HepG2 (cell line): ENCODE measurements around the gene RAB29. TPM values are rescaled to one million over a fixed set of nuclear protein-coding genes. Genes with fewer than 3 reads are reported as not detected.

ENCODE experiments used
- ATAC-seq: fragments of 200-7000 bp; cut with Tn5 transposase; 3 replicates; pipeline ENCODE4 v1.9.1; 2020; ENCODE audit warnings: mild to moderate bottlenecking, moderate library complexity
- BruUV-seq: library from RNA; stranded (reverse); fragments of 400-500 nt; replicated peaks from 2 replicates; lab custom pipeline; 2021; lab: Mats Ljungman, UMichigan
- CTCF ChIA-PET: fragments of 300-600 bp; formaldehyde crosslinking; extraction: SDS; loops from one replicate; lab custom pipeline; 2021; ENCODE audit warnings: low total read pairs, inconsistent platforms, low intra/inter-chr PET ratio; lab: Yijun Ruan, JAX
- POLR2A ChIA-PET: fragments of 350-600 bp; sonication (Branson Sonifier 250); formaldehyde crosslinking; loops from one replicate; lab custom pipeline; 2020; ENCODE audit warnings: antibody characterized with exemption, inconsistent platforms; lab: Yijun Ruan, JAX
- DNase-seq: peaks from one replicate; pipeline ENCODE4 v3.0.0-alpha.2; 2015; ENCODE audit warnings: low spot score
- FAIRE-seq: peaks from 3 replicates; lab custom pipeline; 2011; peaks lifted over from hg19 to GRCh38; lab: Jason Lieb, UNC
- H2AFZ ChIP-seq: one replicate; pipeline ENCODE4 v1.6.1; 2011; ENCODE audit warnings: low read length, inconsistent platforms
- H3K27ac ChIP-seq: fragments of 300-600 bp; 3 replicates; pipeline ENCODE4 v1.8.0; 2011; ENCODE audit warnings: mixed run types, mild to moderate bottlenecking, mixed read lengths, low read length, inconsistent platforms; ENCODE audit not compliant: insufficient read depth; ENCODE audit errors: extremely low read length
- H3K27me3 ChIP-seq, 2 experiments: fragments of 200-600 bp in 1 of 2; 2 replicates in 1 of 2; 3 replicates in 1 of 2; pipeline versions ENCODE4 v1.6.0 to v1.8.0; 2011; ENCODE audit warnings: low read length in 2 of 2, mild to moderate bottlenecking in 2 of 2, moderate library complexity in 2 of 2, inconsistent platforms in 1 of 2; ENCODE audit not compliant: insufficient read depth in 2 of 2, control insufficient read depth in 1 of 2
- H3K36me3 ChIP-seq, 2 experiments: fragments of 200-600 bp in 1 of 2; replicated peaks in 1 of 2; 2 replicates in 1 of 2; 3 replicates in 1 of 2; pipeline versions ENCODE4 v1.5.1 to v1.8.0; 2011; ENCODE audit warnings: low read length in 2 of 2, inconsistent platforms in 1 of 2; ENCODE audit not compliant: insufficient read depth in 2 of 2, control insufficient read depth in 1 of 2
- H3K4me1 ChIP-seq: 2 replicates; pipeline ENCODE4 v1.5.1; 2012; ENCODE audit warnings: low read length, inconsistent platforms; ENCODE audit not compliant: insufficient read depth
- H3K4me2 ChIP-seq: 2 replicates; pipeline ENCODE4 v1.6.0; 2011; ENCODE audit warnings: low read depth, low read length, inconsistent platforms
- H3K4me3 ChIP-seq, 3 experiments: fragments of 200-600 bp in 1 of 3; sonication (generic), shearing (Covaris generic) in 1 of 3; replicated peaks in 1 of 3; 2 replicates each; pipeline ENCODE4 v1.5.1; 2011 to 2016; ENCODE audit warnings: low read length in 3 of 3, inconsistent platforms in 2 of 3, low read depth in 2 of 3, mild to moderate bottlenecking in 2 of 3, control low read depth in 1 of 3, mixed read lengths in 1 of 3; ENCODE audit not compliant: insufficient read depth in 1 of 3
- H3K79me2 ChIP-seq: one replicate; pipeline ENCODE4 v1.6.1; 2011; ENCODE audit warnings: low read length, inconsistent platforms; ENCODE audit not compliant: insufficient read depth
- H3K9ac ChIP-seq: 2 replicates; pipeline ENCODE4 v1.6.0; 2011; ENCODE audit warnings: mild to moderate bottlenecking, low read depth, low read length, inconsistent platforms; ENCODE audit not compliant: insufficient read depth
- H3K9me3 ChIP-seq: 2 replicates; pipeline ENCODE4 v1.5.1; 2012; ENCODE audit warnings: mild to moderate bottlenecking, low read length
- H4K20me1 ChIP-seq: 2 replicates; pipeline ENCODE4 v1.6.0; 2011; ENCODE audit warnings: inconsistent platforms, mild to moderate bottlenecking, low read length, moderate library complexity; ENCODE audit not compliant: insufficient read depth
- TMF1 ChIP-seq: sonication (generic); formaldehyde crosslinking; IDR thresholded peaks from 2 replicates; pipeline ENCODE4 v1.8.1; 2022; ENCODE audit warnings: low read depth, missing genetic modification reagents
- ZNF44 ChIP-seq: sonication (generic); formaldehyde crosslinking; IDR thresholded peaks from 2 replicates; pipeline ENCODE4 v1.5.1; 2020; ENCODE audit warnings: mild to moderate bottlenecking, missing genetic modification reagents
- WGBS: methylation state at CpG from one replicate; pipeline ENCODE4 v1.1.6; 2017; ENCODE audit warnings: low lambda C conversion rate; 5-methylcytosine and 5-hydroxymethylcytosine counted together
- in situ Hi-C: cut with HindIII; loops from 2 replicates; pipeline ENCODE4 v1.10.0; 2017; ENCODE audit warnings: low pct_unique_long_range_greater_than_20kb; ENCODE audit not compliant: extremely low pct_ligation_motif_present
- intact Hi-C: fragments of 100-400 bp; cut with micrococcal nuclease; formaldehyde crosslinking; loops from one replicate; pipeline ENCODE4 v1.10.0; 2022; ENCODE audit not compliant: unreplicated experiment
- polyA plus RNA-seq, 8 experiments: library from polyadenylated mRNA; depleted of rRNA in 3 of 8; stranded (reverse) in 7 of 8; unstranded in 1 of 8; fragments of >200 nt; fragmentation: Illumina TruSeq in 4 of 8; extraction: Trizol in 4 of 8; gene quantifications; 2 replicates each; pipeline versions ENCODE4 v1.2.1 to v1.2.3, GENCODE V29; 2011 to 2016; ENCODE audit warnings: low read depth in 4 of 8, missing spikeins in 1 of 8, mixed read lengths in 1 of 8; ENCODE audit not compliant: insufficient read depth in 1 of 8
- total RNA-seq, 5 experiments: library from RNA; depleted of rRNA; stranded (reverse); fragments of >200 nt; fragmentation: Illumina TruSeq; extraction: Trizol; gene quantifications; 2 replicates each; pipeline ENCODE4 v1.2.3, GENCODE V29; 2016; ENCODE audit warnings: low read depth in 1 of 5
- TF ChIP-seq, protein P1 (sequence below): sonication (generic); formaldehyde crosslinking; conservative IDR thresholded peaks from 2 replicates; pipeline ENCODE4 v1.4.0; 2020; ENCODE audit warnings: mild to moderate bottlenecking, missing genetic modification reagents, moderate library complexity
- TF ChIP-seq, protein P2 (sequence below): sonication (generic); formaldehyde crosslinking; IDR thresholded peaks from 2 replicates; pipeline ENCODE4 v1.5.0; 2020; ENCODE audit warnings: mild to moderate bottlenecking, missing genetic modification reagents, borderline replicate concordance
- TF ChIP-seq, protein P3 (sequence below): fragments of 450-650 bp; IDR thresholded peaks from 2 replicates; pipeline ENCODE4 v1.6.1; 2017

Gene RAB29
- total and polyA plus RNA-seq, 2 of the 13 experiments (the other 11 are each of a cell fraction or from before 2014, with no cell fraction given), result 8.7 to 10.1 TPM

DNA sequence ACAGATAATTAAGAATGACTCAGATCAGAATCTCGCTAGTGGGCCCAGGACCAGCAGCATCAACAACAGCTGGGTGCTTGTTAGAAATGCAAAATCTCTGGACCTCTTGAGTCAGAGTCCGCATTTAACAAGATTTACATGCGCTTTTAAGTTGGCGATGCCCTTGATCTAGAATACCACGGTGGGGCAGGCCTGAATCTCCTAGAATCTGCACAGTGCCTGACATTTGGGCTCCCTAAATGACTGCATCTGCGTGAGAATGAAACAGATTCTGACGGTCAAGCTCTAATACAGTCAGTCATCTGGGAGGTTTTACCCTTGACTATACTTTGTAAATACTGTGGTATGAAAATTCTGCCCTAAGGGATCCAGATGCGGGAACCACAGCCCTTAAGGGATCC, 17.2 kb upstream of the RAB29 start:
- no peak overlapping the region for H2AFZ ChIP-seq
- POLR2A ChIA-PET, result no interaction called here
- 77% methylated on average over 6 of the region's 8 CpGs for WGBS

More for the DNA sequence above, 17.2 kb upstream of the RAB29 start:
- Histone ChIP-seq H3K27ac (no peak overlapping the region), H4K20me1 (no peaks in the 10 kb centered on the region), H3K27me3 (no peaks in the 10 kb centered on the region; a peak in 1 of 5 replicates), H3K4me2 (no peak overlapping the region), H3K36me3 (no peaks in the 10 kb centered on the region), H3K79me2 (no peaks in the 10 kb centered on the region), H3K9me3 (no peaks in the 10 kb centered on the region), H3K4me1 (no peaks in the 10 kb centered on the region), H3K4me3 (no peak overlapping the region), H3K9ac (no peak overlapping the region)
- in situ Hi-C loops, result loop anchor here (5.0 to 10.0 kb wide), 2 partner anchors 120 to 312 kb away; no protein-coding TSS in a partner anchor
- no peak for FAIRE-seq
- ATAC-seq, result no peak
- CTCF ChIA-PET, result interaction anchor here (1.6 to 4.3 kb wide), 3 partner anchors 115 to 185 kb away, joined by 5 to 37 read pairs (median 19); no protein-coding TSS in a partner anchor
- DNase-seq, result no peak
- TF ChIP-seq, protein P1, sequence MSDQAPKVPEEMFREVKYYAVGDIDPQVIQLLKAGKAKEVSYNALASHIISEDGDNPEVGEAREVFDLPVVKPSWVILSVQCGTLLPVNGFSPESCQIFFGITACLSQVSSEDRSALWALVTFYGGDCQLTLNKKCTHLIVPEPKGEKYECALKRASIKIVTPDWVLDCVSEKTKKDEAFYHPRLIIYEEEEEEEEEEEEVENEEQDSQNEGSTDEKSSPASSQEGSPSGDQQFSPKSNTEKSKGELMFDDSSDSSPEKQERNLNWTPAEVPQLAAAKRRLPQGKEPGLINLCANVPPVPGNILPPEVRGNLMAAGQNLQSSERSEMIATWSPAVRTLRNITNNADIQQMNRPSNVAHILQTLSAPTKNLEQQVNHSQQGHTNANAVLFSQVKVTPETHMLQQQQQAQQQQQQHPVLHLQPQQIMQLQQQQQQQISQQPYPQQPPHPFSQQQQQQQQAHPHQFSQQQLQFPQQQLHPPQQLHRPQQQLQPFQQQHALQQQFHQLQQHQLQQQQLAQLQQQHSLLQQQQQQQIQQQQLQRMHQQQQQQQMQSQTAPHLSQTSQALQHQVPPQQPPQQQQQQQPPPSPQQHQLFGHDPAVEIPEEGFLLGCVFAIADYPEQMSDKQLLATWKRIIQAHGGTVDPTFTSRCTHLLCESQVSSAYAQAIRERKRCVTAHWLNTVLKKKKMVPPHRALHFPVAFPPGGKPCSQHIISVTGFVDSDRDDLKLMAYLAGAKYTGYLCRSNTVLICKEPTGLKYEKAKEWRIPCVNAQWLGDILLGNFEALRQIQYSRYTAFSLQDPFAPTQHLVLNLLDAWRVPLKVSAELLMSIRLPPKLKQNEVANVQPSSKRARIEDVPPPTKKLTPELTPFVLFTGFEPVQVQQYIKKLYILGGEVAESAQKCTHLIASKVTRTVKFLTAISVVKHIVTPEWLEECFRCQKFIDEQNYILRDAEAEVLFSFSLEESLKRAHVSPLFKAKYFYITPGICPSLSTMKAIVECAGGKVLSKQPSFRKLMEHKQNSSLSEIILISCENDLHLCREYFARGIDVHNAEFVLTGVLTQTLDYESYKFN, result no peak
- TF ChIP-seq, protein P2, sequence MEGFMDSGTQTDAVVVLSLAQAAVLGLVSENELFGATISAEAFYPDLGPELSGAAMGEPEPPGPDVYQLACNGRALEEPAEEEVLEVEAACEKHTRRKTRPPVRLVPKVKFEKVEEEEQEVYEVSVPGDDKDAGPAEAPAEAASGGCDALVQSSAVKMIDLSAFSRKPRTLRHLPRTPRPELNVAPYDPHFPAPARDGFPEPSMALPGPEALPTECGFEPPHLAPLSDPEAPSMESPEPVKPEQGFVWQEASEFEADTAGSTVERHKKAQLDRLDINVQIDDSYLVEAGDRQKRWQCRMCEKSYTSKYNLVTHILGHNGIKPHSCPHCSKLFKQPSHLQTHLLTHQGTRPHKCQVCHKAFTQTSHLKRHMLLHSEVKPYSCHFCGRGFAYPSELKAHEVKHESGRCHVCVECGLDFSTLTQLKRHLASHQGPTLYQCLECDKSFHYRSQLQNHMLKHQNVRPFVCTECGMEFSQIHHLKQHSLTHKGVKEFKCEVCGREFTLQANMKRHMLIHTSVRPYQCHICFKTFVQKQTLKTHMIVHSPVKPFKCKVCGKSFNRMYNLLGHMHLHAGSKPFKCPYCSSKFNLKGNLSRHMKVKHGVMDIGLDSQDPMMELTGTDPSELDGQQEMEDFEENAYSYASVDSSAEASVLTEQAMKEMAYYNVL (CRISPR knock-in tag), result no peak
- TF ChIP-seq ZNF44 (CRISPR knock-in tag) (no peak), TMF1 (CRISPR knock-in tag) (no peak)
- TF ChIP-seq, protein P3, sequence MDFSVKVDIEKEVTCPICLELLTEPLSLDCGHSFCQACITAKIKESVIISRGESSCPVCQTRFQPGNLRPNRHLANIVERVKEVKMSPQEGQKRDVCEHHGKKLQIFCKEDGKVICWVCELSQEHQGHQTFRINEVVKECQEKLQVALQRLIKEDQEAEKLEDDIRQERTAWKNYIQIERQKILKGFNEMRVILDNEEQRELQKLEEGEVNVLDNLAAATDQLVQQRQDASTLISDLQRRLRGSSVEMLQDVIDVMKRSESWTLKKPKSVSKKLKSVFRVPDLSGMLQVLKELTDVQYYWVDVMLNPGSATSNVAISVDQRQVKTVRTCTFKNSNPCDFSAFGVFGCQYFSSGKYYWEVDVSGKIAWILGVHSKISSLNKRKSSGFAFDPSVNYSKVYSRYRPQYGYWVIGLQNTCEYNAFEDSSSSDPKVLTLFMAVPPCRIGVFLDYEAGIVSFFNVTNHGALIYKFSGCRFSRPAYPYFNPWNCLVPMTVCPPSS, result no peak
- intact Hi-C loops, result no loop called here
- no TSS peak for BruUV-seq
